GM12878 (cell line): ENCODE measurements around the gene DLG2.

Source experiments
- FOXM1 ChIP-seq: IDR thresholded peaks from 2 replicates; pipeline ENCODE4 v1.6.1; 2012; ENCODE audit warnings: low read depth, mild to moderate bottlenecking, inconsistent platforms, low read length, moderate library complexity
- IKZF1 ChIP-seq: fragments of 450-650 bp; conservative IDR thresholded peaks from 2 replicates; pipeline ENCODE4 v1.6.1; 2017; ENCODE audit warnings: antibody characterized with exemption, mild to moderate bottlenecking
- JUND ChIP-seq: IDR thresholded peaks from 2 replicates; pipeline ENCODE4 v1.6.1; 2012; ENCODE audit warnings: low read depth, mild to moderate bottlenecking, low read length, improper control_type of control experiment, moderate library complexity
- MYC ChIP-seq: IDR thresholded peaks from 2 replicates; pipeline ENCODE4 v1.6.1; 2011; ENCODE audit warnings: mild to moderate bottlenecking, low read length, moderate library complexity, inconsistent platforms; ENCODE audit not compliant: insufficient read depth, insufficient replicate concordance, insufficient read length, severe bottlenecking
- NR2C1 ChIP-seq: fragments of 450-650 bp; IDR thresholded peaks from 2 replicates; pipeline ENCODE4 v1.6.1; 2017; ENCODE audit warnings: antibody characterized with exemption, mild to moderate bottlenecking, moderate library complexity
- POLR2A ChIP-seq: IDR thresholded peaks from 2 replicates; pipeline ENCODE4 v1.6.1; 2011; ENCODE audit warnings: low read depth, mild to moderate bottlenecking, low read length
- POLR2AphosphoS5 ChIP-seq: IDR thresholded peaks from 2 replicates; pipeline ENCODE4 v1.6.1; 2011; ENCODE audit warnings: mild to moderate bottlenecking, low read length, inconsistent platforms
- YY1 ChIP-seq: IDR thresholded peaks from 2 replicates; pipeline ENCODE4 v1.6.1; 2011; ENCODE audit warnings: low read depth, mild to moderate bottlenecking, low read length
- ZNF24 ChIP-seq: fragments of 450-650 bp; IDR thresholded peaks from 2 replicates; pipeline ENCODE4 v1.6.1; 2017; ENCODE audit warnings: antibody characterized with exemption, mild to moderate bottlenecking
- TF ChIP-seq, protein P1 (sequence below), 3 experiments: IDR thresholded peaks in 2 of 3; conservative IDR thresholded peaks in 1 of 3; 2 replicates each; pipeline ENCODE4 v1.5.1; 2011; ENCODE audit warnings: low read depth in 3 of 3, low read length in 3 of 3, mild to moderate bottlenecking in 3 of 3, control low read depth in 2 of 3, moderate library complexity in 2 of 3, inconsistent platforms in 1 of 3, mixed read lengths in 1 of 3; ENCODE audit not compliant: control insufficient read depth in 2 of 3, insufficient read depth in 1 of 3; ENCODE audit errors: extremely low read depth in 1 of 3
- TF ChIP-seq, protein P2 (sequence below): IDR thresholded peaks from 2 replicates; pipeline ENCODE4 v1.6.1; 2012; ENCODE audit warnings: low read depth, low read length, improper control_type of control experiment
- TF ChIP-seq, protein P3 (sequence below): IDR thresholded peaks from 2 replicates; pipeline ENCODE4 v1.6.1; 2011; ENCODE audit warnings: mild to moderate bottlenecking, low read depth, low read length, moderate library complexity; ENCODE audit not compliant: insufficient replicate concordance
- TF ChIP-seq, protein P4 (sequence below): IDR thresholded peaks from 2 replicates; pipeline ENCODE4 v1.6.1; 2011; ENCODE audit warnings: borderline replicate concordance, low read depth, mild to moderate bottlenecking, moderate library complexity, mixed read lengths, low read length; ENCODE audit not compliant: insufficient read depth; ENCODE audit errors: extremely low read length

DNA sequence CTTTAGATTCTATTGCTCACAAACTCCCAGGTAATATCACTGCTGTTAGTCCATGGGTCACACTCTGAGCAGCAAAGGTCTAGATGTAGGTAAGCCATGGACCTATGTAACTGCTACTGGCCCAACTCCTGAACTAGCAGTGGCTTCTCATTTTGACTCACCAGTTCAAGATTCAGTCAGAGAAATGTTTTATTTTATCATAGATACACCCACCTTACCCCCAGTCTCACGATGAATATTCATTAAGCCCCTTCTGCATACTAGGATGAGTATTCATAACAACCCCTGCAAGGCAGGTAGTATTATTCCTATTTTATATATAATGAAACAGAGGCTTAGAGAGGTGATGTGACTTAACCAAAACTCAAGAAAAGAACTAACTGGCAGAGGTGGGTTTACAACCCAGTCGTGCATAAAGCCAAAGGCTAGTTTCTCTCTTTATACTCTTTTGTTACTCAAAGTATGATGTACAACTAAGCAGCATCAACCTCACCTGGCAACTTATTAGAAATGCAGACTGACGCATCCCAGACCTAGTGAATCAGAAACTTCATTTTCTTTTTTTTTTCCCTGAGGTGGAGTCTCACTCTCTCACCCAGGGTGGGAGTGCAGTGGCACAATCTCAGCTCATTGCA is 1383.4 kb downstream of the DLG2 start:
- no peak for TF ChIP-seq JUND
- TF ChIP-seq, protein P1, sequence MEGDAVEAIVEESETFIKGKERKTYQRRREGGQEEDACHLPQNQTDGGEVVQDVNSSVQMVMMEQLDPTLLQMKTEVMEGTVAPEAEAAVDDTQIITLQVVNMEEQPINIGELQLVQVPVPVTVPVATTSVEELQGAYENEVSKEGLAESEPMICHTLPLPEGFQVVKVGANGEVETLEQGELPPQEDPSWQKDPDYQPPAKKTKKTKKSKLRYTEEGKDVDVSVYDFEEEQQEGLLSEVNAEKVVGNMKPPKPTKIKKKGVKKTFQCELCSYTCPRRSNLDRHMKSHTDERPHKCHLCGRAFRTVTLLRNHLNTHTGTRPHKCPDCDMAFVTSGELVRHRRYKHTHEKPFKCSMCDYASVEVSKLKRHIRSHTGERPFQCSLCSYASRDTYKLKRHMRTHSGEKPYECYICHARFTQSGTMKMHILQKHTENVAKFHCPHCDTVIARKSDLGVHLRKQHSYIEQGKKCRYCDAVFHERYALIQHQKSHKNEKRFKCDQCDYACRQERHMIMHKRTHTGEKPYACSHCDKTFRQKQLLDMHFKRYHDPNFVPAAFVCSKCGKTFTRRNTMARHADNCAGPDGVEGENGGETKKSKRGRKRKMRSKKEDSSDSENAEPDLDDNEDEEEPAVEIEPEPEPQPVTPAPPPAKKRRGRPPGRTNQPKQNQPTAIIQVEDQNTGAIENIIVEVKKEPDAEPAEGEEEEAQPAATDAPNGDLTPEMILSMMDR (IDR thresholded peaks at IDR 0.05 in 2 of 3, conservative IDR thresholded peaks at IDR 0.05 in 1 of 3; ENCODE audit: control insufficient read depth in 2 of 3, extremely low read depth in 1 of 3, insufficient read depth in 1 of 3, low read depth in 3 of 3, low read length in 3 of 3) = no peak
- TF ChIP-seq IKZF1 = no peak
- TF ChIP-seq FOXM1 = peak; percentile 83; the same call in 1 of the 2 replicates
- TF ChIP-seq YY1 = no peak
- TF ChIP-seq, protein P2, sequence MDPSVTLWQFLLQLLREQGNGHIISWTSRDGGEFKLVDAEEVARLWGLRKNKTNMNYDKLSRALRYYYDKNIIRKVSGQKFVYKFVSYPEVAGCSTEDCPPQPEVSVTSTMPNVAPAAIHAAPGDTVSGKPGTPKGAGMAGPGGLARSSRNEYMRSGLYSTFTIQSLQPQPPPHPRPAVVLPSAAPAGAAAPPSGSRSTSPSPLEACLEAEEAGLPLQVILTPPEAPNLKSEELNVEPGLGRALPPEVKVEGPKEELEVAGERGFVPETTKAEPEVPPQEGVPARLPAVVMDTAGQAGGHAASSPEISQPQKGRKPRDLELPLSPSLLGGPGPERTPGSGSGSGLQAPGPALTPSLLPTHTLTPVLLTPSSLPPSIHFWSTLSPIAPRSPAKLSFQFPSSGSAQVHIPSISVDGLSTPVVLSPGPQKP = no peak
- TF ChIP-seq NR2C1 = no peak
- TF ChIP-seq POLR2AphosphoS5 = no peak
- TF ChIP-seq POLR2A = no peak
- TF ChIP-seq MYC = no peak
- TF ChIP-seq, protein P3, sequence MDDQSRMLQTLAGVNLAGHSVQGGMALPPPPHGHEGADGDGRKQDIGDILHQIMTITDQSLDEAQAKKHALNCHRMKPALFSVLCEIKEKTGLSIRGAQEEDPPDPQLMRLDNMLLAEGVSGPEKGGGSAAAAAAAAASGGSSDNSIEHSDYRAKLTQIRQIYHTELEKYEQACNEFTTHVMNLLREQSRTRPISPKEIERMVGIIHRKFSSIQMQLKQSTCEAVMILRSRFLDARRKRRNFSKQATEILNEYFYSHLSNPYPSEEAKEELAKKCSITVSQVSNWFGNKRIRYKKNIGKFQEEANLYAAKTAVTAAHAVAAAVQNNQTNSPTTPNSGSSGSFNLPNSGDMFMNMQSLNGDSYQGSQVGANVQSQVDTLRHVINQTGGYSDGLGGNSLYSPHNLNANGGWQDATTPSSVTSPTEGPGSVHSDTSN = no peak
- TF ChIP-seq, protein P4, sequence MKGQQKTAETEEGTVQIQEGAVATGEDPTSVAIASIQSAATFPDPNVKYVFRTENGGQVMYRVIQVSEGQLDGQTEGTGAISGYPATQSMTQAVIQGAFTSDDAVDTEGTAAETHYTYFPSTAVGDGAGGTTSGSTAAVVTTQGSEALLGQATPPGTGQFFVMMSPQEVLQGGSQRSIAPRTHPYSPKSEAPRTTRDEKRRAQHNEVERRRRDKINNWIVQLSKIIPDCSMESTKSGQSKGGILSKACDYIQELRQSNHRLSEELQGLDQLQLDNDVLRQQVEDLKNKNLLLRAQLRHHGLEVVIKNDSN = no peak
- no peak for TF ChIP-seq ZNF24
